Measurements from ENCODE around the gene ABLIM2. TPM values are rescaled to one million over a fixed set of nuclear protein-coding genes. Genes with fewer than 3 reads are reported as not detected.

Gene ABLIM2
- total RNA-seq, 1 donor from 2014 or later, result 3.5 TPM

GRCh38 chr4:8082517-8083055 lies 76.0 kb downstream of the ABLIM2 start:
- Mint-ChIP-seq H3K27ac (no peak overlapping the region), H3K4me1 (peaks cover 9% of the 10 kb centered on the region), H3K36me3 (no peaks in the 10 kb centered on the region), H3K9me3 (no peaks in the 10 kb centered on the region), H3K27me3 (ENCODE audit: low read depth) (peaks cover 17% of the 10 kb centered on the region), H3K4me3 (no peak overlapping the region)
- TF ChIP-seq CTCF (IDR thresholded peaks at IDR 0.05; ENCODE audit: unreplicated experiment), result no peak
- DNase-seq (ENCODE audit: low spot score in 2 of 2, unreplicated experiment in 2 of 2), result no peak

GRCh38 chr4:8081621-8082516 lies 76.7 kb downstream of the ABLIM2 start:
- TF ChIP-seq CTCF (IDR thresholded peaks at IDR 0.05; ENCODE audit: unreplicated experiment), result no peak
- Mint-ChIP-seq H3K27me3 (ENCODE audit: low read depth) (peaks cover 17% of the 10 kb centered on the region), H3K36me3 (no peaks in the 10 kb centered on the region), H3K4me3 (no peak overlapping the region), H3K4me1 (peaks cover 9% of the 10 kb centered on the region), H3K27ac (no peak overlapping the region), H3K9me3 (no peaks in the 10 kb centered on the region)
- no peak for DNase-seq (ENCODE audit: low spot score in 2 of 2, unreplicated experiment in 2 of 2)

- Mint-ChIP-seq H3K36me3 (no peaks in the 10 kb centered on the region), H3K9me3 (no peaks in the 10 kb centered on the region), H3K27me3 (ENCODE audit: low read depth) (peaks cover 17% of the 10 kb centered on the region), H3K4me1 (peaks cover 9% of the 10 kb centered on the region), H3K27ac (no peak overlapping the region), H3K4me3 (no peak overlapping the region)
- TF ChIP-seq CTCF (IDR thresholded peaks at IDR 0.05; ENCODE audit: unreplicated experiment), result no peak
- DNase-seq (ENCODE audit: low spot score in 2 of 2, unreplicated experiment in 2 of 2), result no peak
Observed at GRCh38 chr4:8081171-8081570, 77.4 kb downstream of the ABLIM2 start.

- no peak for DNase-seq (ENCODE audit: low spot score in 2 of 2, unreplicated experiment in 2 of 2)
- Mint-ChIP-seq H3K4me1 (peaks cover 9% of the 10 kb centered on the region), H3K27me3 (ENCODE audit: low read depth) (peaks cover 17% of the 10 kb centered on the region), H3K27ac (no peak overlapping the region), H3K36me3 (no peaks in the 10 kb centered on the region), H3K4me3 (no peak overlapping the region), H3K9me3 (no peaks in the 10 kb centered on the region)
- no peak for TF ChIP-seq CTCF (IDR thresholded peaks at IDR 0.05; ENCODE audit: unreplicated experiment)
Observed at GRCh38 chr4:8080754-8081065, 77.9 kb downstream of the ABLIM2 start.

- H3K9me3 Mint-ChIP-seq, result no peaks in the 10 kb centered on the region
- no peak for TF ChIP-seq CTCF (IDR thresholded peaks at IDR 0.05; ENCODE audit: unreplicated experiment)
- H3K4me1 Mint-ChIP-seq, result peaks cover 9% of the 10 kb centered on the region
- H3K36me3 Mint-ChIP-seq, result no peaks in the 10 kb centered on the region
- no peak for DNase-seq (ENCODE audit: low spot score in 2 of 2, unreplicated experiment in 2 of 2)
- H3K27ac Mint-ChIP-seq, result no peak overlapping the region
- peaks cover 19% of the 10 kb centered on the region for H3K27me3 Mint-ChIP-seq (ENCODE audit: low read depth)
- no peak overlapping the region for H3K4me3 Mint-ChIP-seq
Observed at GRCh38 chr4:8079916-8080753, 78.5 kb downstream of the ABLIM2 start.

Measured in mesothelial cell of epicardium (in vitro differentiated cells).